GM19468 (cell line): ENCODE data around the gene NUMB.
"Not testable (repeated sequence)": the region's sequence is repeated elsewhere in the genome, so short reads cannot be mapped to it uniquely, and the experiment has no call there.

Source experiments
- ATAC-seq: cut with Tn5 transposase; IDR thresholded peaks from one replicate; pipeline ENCODE4 v1.9.1; 2021; ENCODE audit warnings: mild to moderate bottlenecking, moderate library complexity, moderate number of reproducible peaks; ENCODE audit not compliant: unreplicated experiment; ENCODE audit errors: extremely low read depth

The NUMB gene

DNA sequence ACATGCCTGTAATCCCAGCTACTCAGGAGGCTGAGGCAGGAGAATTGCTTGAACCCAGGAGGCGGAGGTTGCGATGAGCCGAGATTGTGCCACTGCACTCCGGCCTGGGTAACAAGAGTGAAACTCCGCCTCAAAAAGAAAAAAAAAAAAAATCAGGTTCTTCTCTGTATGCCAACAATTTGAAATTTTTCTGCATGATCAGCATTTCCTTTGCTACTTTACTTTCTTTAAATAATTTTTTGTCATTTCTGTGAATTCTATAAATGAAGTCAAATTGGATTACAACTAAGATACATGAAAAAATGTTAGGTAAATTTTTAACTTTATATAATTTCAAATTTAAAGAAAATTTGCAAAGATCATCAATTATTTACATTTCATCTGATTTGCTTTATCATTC, 87.8 kb downstream of the NUMB start:
- no peak for ATAC-seq

DNA sequence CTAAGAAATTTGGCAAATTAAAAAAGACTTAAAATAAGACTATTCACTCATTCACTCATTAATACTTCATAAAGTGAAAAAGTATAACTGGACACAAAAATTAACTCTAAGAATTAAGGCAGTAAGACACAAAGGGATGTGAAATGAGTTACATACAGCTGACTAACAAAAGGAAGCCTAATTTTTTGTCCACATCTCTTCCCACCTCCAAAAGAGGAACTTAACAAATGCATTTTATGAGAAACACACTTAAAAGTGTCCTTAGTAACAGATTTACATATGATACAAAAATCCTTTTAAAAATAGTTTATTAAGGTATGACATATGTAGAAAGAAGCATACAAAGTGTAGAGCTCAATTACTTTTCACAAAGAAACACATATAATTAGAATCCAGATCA, 88.9 kb downstream of the NUMB start:
- no peak for ATAC-seq

DNA sequence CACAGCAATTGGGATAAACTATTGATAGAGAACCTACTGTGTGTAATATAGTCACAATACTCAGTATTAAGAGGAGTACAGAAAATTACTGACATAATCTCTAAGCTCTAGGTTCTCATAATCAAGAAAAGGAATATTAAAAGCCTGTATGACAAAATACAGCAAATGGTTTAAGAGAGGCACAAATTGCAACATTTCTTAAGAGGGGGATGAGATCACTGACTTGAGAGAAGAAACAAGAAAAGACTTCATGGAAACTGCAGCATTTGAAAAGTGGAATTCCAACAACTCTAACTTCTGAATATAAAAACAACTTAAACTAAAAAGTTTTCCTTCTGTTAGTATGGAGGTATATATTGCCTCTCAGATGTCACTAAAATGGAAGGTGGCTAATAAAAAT, 89.7 kb downstream of the NUMB start:
- ATAC-seq, result no peak

DNA sequence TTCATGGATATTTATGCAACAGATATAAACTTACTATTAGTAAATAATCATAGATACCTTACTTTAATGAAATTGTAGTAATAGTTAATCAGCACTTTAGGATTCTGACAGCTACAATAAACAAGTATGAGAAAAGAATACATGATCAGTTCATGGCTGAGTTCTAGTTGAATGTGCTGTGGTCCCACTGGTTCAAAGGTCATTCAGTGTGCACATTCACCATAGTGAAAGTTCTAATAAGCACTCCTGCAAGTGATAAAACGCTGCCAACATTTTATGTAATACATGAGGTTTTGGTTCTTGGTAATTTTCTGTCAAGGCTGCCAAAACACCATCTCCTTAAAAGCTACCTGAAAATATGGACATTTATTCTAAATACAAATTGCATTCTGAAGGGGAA, 92.6 kb downstream of the NUMB start:
- ATAC-seq, result no peak

DNA sequence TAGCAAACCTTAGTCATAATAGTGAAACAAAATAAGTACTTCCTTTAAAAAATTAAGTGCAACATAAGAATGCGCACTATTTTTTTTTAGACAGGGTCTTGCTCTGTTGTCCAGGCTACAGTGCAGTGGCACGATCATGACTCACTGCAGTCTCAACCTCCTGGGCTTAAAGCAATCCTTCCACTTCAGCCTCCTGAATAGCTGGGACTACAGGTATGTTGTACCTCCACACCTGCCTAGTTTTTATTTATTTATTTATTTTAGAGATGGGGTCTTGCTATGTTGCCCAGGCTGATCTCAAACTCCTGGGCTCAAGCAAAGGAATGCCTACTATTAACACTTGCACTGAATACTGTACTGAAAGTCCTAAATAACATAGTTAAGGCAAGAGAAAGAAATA, 93.8 kb downstream of the NUMB start:
- ATAC-seq, result no peak

DNA sequence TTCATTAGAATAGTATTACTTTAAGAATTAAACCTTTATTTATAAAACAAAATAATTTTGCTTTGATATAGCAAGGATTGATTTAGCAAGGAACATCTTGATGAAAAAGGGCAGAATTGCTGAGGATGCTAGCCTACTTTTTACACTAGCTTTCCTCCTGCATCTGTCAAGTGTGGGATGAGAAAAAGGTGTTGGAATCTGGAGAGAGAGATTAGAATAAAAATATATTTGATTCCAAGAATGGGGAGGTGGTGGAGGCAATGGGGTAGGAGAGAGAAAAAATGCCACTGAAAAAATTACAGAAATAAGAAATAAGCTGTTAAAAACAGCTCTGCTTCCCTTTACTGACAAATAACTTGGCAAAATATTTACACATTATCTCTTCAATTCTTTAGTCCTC, 98.9 kb downstream of the NUMB start:
- no peak for ATAC-seq

DNA sequence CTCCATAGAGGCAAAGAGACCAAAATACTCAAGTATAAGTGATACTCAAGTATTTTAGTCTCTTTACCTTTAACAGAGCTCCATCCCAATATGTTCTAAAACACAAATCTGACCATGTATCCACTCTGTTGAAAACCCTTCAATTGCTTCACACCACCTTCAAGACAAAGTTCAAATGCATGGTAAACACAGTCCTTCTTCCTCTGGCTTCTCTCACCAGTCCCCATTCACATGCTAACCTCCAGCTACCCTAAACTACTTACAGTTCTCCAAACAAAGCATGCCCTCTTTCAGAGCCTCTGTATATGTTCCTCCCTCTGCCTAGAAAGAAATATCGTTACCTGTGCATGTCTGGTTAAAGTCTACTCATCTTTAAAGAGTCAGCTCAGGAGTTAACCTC, 100.2 kb downstream of the NUMB start:
- no peak for ATAC-seq

DNA sequence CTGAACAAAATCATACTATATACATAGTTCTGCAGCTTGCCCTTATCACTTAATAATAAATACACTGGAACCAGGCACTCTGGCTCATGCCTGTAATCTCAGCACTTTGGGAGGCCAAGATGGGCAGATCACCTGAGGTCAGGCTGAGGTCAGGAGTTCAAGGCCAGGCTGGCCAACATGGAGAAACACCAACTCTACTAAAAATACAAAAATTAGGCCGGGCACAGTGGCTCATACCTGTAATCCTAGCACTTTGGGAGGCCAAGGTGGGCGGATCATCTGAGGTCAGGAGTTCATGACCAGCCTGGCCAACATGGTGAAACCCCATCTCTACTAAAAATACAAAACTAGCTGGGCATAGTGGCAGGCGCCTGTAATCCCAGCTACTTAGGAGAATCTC, 109.3 kb downstream of the NUMB start:
- ATAC-seq, result not testable (repeated sequence)

DNA sequence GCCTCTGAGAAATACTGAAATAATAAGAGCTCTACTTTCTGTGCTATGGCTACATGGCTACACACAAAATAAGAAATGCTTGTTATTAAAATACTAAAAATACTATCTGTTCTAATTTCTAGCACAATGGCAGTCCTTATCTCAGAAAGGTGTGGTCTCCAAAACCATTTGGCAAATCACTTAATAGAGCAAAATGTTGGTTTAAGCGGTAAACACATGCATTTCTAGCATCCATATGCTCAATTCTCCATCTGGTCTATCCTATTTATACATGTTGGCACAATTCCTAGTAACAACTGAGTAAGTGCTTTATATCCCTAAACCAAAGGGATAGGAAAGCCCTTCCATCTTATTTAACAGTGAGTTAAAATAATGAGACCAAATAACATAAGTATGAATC, 114.0 kb downstream of the NUMB start:
- ATAC-seq, result no peak

DNA sequence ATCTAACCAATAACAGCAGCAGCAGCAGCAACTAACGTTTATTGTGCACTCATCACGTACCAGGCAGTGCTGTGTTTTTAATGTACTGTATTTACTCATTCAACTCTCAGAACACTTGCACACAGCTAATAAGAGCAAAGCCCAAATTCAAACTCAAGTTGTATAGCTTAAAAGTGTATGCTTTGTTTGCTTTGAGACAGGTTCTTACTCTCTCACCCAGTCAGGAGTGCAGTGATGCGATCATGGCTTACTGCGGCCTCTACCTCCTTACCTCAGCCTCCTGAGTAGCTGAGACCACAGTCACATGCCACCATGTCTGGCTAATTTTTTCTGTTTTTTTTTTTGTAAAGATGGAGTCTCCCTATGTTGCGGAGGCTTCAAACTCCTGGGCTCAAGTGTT, 115.7 kb downstream of the NUMB start:
- no peak for ATAC-seq

DNA sequence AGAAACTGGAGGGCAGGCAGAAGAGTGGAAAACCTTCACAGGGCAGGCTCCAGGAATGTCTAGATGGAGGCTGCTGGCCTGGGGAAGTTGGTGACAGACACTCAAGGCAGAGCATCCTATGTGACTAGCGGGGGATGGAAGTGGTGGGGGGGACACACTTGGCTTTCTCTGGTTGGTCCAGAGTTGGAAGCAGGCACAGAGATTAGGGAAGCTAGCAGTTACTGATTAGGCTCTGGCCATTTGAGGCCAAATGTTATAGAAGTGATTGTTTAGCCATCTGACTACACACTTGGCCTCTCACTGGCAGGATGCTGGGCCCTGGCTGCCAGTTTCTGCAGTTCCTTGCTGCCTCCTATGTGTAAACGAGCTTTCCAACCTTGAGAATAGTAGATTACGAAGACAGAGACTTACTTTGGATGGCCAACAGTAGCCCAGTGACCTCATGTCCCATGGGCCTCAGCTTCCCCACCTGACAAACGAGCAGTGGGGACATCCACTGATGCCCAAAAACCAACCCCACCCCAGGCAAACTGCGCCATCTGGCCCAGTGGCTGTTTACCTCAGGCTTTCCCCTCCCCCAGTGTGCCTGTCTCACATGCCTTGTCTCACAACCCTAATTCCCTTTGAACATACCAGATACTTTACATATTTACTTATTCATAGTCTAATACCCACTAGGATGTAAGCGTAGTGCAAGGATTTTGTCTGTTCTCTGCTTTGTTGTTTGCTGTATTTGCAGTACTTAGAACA, 118.3 kb downstream of the NUMB start:
- ATAC-seq, result no peak

DNA sequence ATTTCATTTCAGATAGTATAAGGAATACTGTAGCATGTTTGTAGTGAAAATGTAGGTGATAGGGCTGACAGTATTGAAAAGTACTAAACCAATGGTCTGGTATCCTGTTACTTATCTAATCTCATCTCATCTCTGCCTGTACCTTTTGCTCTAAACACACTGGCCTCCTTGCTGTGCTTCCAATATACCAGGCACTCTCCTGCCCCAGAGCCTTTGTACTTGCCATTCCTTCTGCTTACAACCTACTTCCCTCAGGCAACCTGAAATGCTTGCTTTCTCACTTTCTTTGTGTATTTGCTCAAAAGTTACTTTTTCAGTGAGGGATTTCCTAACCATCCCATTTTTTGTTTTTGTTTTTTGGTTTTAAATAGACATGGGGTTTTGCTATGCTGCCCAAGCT, 119.1 kb downstream of the NUMB start:
- ATAC-seq, result no peak

DNA sequence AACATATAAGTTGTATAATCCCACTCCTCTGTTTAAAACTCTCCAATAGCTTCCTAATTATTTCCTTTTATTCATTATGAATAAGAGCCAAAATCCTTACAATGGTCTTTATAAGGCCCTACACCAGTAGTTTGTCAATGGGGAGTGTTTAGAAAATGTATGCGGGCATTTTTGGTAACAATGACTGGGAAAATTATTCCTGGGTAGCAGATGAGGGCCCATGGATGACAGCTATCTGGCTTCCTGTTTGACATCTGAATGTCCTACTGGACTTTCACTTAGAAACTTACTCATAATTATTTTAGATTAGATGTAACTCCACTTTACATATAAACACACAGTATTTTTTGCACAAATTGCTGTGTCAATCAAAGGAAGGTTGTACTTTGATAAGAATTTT, 119.8 kb downstream of the NUMB start:
- no peak for ATAC-seq

DNA sequence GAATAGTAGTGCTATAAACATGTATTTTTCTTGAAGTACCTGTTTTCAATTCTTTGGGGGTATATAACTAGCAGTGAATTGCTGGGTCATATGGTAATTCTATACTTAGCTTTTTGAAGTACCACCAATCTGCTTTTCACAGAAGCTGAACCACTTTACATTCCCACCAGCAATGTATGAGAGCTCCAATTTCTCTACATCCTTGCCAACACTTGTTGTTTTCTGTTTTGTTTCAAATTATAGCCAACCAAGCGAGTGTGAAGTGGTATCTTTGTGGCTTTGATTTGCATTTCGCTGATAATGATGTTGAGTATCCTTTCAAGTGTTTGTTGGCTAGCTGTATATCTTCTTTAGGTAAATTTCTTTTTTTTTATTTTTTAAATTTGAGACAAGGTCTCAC, 125.3 kb downstream of the NUMB start:
- no peak for ATAC-seq

DNA sequence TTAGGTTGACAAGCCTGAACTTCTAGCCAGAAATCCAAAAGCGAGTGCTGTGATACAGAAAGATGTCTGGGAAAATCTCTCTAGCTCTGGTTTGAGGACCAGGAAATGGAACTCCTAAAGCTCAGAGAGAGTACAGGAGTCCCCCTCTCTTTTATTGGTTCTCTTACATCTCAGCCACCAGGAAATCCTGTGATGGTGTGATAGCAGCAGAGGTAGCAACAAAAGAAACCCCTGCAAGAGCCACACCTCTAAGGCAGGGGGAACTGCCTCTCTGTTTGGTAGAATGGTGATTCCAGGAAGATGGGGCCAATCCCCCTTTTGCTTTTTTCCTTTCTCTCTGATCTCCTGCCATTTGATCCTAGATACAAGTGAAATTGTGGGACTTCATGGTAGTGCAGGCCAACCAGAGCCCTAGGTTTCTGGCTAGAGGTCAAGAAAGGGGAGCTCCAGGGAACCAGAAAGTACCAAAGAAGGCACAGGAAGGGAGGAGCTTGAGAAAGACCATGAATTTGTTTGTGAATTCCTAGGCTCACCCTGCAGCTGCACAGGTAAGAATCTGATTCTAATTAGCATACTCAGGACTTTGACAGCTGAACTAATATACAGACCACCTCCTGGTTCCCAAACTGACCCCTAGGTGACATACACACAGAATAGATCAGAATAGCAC, 132.6 kb downstream of the NUMB start:
- ATAC-seq, result no peak

DNA sequence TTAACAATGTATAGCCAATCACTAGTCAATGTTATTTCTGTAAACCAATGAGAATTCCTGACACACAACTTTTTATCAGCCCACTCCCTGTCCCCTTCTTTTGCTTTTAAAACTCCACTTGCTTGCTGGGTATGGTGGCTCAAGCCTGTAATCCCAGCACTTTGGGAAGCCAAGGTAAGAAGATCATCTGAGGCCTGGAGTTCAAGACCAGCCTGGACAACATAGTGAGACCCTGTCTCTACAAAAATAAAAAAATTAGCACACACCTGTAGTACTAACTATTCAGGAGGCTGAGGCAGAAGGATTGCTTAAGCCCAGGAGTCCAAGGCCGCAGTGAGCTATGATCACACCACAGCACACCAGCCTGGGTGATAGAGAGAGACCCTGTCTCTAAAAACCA, 133.3 kb downstream of the NUMB start:
- ATAC-seq, result no peak

DNA sequence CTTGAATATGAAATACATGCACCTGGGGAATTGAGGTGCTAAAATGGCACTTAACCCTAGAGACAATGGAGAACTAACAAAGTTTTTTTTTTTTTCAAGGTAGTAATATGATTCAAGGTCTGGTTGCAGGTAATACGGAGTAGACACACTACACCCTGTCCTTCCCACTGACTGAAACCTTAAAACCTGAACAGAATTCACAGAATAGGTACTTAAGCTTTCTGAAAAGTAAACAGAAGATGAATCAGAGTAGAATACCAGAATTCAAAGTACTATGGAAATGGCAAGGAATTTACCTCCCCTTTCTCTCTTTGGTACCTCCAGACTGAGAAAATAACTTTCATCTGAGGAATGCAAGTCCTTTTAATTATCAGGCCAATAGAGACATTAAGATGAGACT, 133.8 kb downstream of the NUMB start:
- no peak for ATAC-seq

DNA sequence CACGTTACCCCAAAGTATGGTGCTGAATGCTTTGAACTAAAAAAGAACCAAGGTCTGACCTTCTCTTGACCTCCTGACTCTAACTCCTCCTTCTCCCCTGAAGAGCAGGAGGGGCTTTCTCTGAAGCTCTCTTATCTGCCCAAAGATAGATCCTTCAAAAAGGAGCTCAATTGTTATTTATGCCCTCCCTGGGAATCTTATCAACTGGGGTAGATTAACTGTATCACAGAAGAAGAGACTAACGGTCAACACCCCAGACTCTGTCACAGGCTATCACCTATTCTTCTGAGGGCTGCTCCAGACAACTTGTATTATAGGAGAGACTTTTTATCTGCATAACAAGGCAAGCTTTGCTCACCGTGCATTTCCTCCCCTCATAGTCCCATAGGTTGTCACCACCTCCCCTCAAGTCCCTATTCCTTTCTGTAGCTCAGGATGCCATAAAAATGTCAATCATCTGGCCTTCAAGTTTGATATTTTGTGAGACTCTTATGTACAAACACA, 134.4 kb downstream of the NUMB start:
- ATAC-seq, result no peak

DNA sequence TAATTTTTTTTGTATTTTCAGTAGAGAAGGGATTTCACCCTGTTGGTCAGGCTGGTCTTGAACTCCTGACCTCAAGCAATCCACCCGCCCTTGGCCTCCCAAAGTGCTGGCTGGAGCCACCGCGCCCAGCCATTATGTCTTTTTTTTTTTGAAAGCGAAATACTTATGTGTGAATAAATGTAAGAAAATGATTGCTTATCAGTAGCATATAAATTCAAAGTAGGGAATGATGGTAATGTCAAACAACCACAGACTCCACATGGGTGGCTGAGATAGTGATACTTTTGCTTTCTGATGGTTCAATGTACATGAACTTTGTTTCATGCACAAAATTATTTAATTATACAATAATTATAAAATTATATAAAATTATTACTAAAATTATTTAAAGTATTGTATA, 145.2 kb downstream of the NUMB start:
- ATAC-seq, result no peak

DNA sequence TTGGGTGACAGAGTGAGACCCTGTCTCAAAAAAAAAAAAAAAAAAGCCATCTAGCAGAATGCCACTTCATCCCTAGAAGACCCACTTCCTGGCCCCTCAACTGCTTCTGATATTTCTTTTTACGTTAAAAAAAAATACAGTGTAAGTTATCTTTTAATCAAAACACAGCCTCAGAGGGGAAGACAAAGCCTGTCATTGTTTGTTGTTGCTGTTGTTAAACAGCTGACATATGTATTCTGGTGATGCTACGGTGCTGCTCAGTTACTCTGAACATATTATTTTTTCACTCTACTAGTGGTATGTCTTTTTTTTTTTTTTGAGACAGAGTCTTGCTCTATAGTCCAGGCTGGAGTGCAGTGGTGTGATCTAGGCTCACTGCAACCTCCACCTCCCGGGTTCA, 145.7 kb downstream of the NUMB start:
- no peak for ATAC-seq

DNA sequence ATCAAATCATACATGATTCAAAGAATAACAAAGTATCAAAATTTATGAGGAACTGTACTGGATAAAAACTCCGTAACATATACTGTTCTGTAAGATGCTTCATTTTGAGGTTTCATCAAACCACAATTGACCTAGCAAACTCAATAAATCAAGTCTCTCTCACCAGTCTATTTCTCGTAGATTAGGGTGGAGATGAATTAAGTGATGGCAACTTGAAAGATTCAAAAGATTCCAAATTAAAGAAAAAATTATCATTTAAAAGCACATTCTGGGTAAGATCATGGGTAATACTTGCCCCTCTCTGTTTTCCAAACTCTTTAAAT, 146.7 kb downstream of the NUMB start:
- ATAC-seq, result no peak

DNA sequence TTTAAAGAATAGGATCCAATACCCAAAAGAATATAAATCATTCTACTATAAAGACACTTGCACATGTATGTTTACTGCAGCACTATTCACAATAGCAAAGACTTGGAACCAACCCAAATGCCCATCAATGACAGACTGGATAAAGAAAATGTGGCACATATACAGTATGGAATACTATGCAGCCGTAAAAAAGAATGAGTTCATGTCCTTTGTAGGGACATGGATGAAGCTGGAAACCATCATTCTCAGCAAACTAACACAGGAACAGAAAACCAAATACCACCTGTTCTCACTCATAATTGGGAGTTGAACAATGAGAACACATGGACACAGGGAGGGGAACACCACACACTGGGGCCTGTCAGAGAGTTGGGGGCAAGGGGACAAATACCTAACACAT, 149.1 kb downstream of the NUMB start:
- ATAC-seq, result not testable (repeated sequence)
